ENCODE results near the gene GMDS.

GRCh38 chr6:1606780-1607515, 638.5 kb downstream of the GMDS start:
- no peak for TF ChIP-seq POLR2A (IDR thresholded peaks at IDR 0.05)
- TF ChIP-seq, protein P1, sequence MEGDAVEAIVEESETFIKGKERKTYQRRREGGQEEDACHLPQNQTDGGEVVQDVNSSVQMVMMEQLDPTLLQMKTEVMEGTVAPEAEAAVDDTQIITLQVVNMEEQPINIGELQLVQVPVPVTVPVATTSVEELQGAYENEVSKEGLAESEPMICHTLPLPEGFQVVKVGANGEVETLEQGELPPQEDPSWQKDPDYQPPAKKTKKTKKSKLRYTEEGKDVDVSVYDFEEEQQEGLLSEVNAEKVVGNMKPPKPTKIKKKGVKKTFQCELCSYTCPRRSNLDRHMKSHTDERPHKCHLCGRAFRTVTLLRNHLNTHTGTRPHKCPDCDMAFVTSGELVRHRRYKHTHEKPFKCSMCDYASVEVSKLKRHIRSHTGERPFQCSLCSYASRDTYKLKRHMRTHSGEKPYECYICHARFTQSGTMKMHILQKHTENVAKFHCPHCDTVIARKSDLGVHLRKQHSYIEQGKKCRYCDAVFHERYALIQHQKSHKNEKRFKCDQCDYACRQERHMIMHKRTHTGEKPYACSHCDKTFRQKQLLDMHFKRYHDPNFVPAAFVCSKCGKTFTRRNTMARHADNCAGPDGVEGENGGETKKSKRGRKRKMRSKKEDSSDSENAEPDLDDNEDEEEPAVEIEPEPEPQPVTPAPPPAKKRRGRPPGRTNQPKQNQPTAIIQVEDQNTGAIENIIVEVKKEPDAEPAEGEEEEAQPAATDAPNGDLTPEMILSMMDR (IDR thresholded peaks at IDR 0.05): no peak
